HEK293T (cell line): Measurements from ENCODE around the gene EIF1AX.

Experiments used
- ARNT ChIP-seq: fragments of 450-650 bp; IDR thresholded peaks from 2 replicates; pipeline ENCODE4 v1.6.1; 2017; ENCODE audit warnings: mild to moderate bottlenecking
- BHLHE40 ChIP-seq: fragments of 450-650 bp; IDR thresholded peaks from 2 replicates; pipeline ENCODE4 v1.6.1; 2016; ENCODE audit warnings: mild to moderate bottlenecking, moderate library complexity, borderline replicate concordance
- CTBP1 ChIP-seq: fragments of 450-650 bp; IDR thresholded peaks from 2 replicates; pipeline ENCODE4 v1.6.1; 2016; ENCODE audit warnings: borderline replicate concordance
- FOXA1 ChIP-seq: fragments of 450-650 bp; IDR thresholded peaks from 2 replicates; pipeline ENCODE4 v1.6.1; 2016; ENCODE audit warnings: mild to moderate bottlenecking
- FOXK2 ChIP-seq: fragments of 450-650 bp; IDR thresholded peaks from 2 replicates; pipeline ENCODE4 v1.6.1; 2016; ENCODE audit warnings: mild to moderate bottlenecking
- FOXM1 ChIP-seq: fragments of 450-650 bp; IDR thresholded peaks from 2 replicates; pipeline ENCODE4 v1.6.1; 2017; ENCODE audit warnings: mild to moderate bottlenecking, borderline replicate concordance
- HDGF ChIP-seq: fragments of 450-650 bp; IDR thresholded peaks from 2 replicates; pipeline ENCODE4 v1.6.1; 2017; ENCODE audit warnings: antibody characterized with exemption, borderline replicate concordance
- L3MBTL2 ChIP-seq: fragments of 450-650 bp; conservative IDR thresholded peaks from 2 replicates; pipeline ENCODE4 v1.6.1; 2016; ENCODE audit warnings: mild to moderate bottlenecking
- LEF1 ChIP-seq: fragments of 450-650 bp; IDR thresholded peaks from 2 replicates; pipeline ENCODE4 v1.6.1; 2017; ENCODE audit warnings: mild to moderate bottlenecking, borderline replicate concordance
- NFRKB ChIP-seq: fragments of 450-650 bp; IDR thresholded peaks from 2 replicates; pipeline ENCODE4 v1.6.1; 2016; ENCODE audit warnings: mild to moderate bottlenecking, moderate library complexity
- PKNOX1 ChIP-seq: fragments of 450-650 bp; IDR thresholded peaks from 2 replicates; pipeline ENCODE4 v1.6.1; 2016
- SP1 ChIP-seq: fragments of 450-650 bp; IDR thresholded peaks from 2 replicates; pipeline ENCODE4 v1.6.1; 2017
- SUZ12 ChIP-seq: fragments of 450-650 bp; IDR thresholded peaks from 2 replicates; pipeline ENCODE4 v1.6.1; 2016; ENCODE audit warnings: mild to moderate bottlenecking
- TARDBP ChIP-seq: fragments of 450-650 bp; IDR thresholded peaks from 2 replicates; pipeline ENCODE4 v1.6.1; 2016

DNA sequence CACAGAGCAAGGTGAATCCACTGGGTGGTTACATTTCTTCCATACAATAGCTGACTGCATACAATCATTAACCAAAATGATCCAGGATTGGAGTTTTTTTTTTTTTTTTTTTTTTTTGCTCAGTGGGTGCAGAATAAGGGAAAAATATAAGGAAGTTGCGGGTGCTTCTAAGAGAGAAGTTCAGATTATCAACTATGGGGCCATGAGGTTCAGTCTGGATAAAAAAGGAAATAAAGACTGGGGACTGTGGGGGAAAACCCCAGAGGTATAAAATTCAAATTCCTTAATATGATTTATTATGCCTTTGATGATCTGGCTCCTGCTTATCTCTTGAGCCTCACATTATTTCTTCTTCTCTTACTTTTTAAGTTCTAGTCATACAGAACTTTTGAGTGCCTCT is 5.9 kb upstream of the EIF1AX start:
- TF ChIP-seq NFRKB (no peak), FOXK2 (no peak), FOXM1 (no peak), TARDBP (no peak), L3MBTL2 (no peak), PKNOX1 (no peak), CTBP1 (no peak), HDGF (no peak), ARNT (no peak), SP1 (no peak), FOXA1 (no peak), BHLHE40 (no peak), SUZ12 (no peak), LEF1 (no peak)
